ENCODE measurements around the gene IRF2BP1. TPM values are rescaled to one million over a fixed set of nuclear protein-coding genes. Genes with fewer than 3 reads are reported as not detected.
A peak's percentile ranks its signal among the peaks of the same experiment; 100 is the strongest.

The IRF2BP1 gene
- total RNA-seq = 45.1 and 52.6 TPM in 2 replicates
- polyA plus RNA-seq (2012) = 16.9 TPM

- peak; percentile 95 for DNase-seq (ENCODE audit: low read depth)
These were observed at the start of gene IRF2BP1 for GRCh38 chr19:45885556-45886426. IRF2BP1 (minus strand) TSS chr19:45886141; CDS start chr19:45885774, 367 bp downstream.

GRCh38 chr19:45935267-45935666 is 49.3 kb upstream of the IRF2BP1 start:
- DNase-seq (ENCODE audit: low read depth) = no peak

- DNase-seq (ENCODE audit: low read depth) = no peak
These were observed 48.8 kb upstream of the IRF2BP1 start for GRCh38 chr19:45934551-45935230.

- DNase-seq (ENCODE audit: low read depth) = no peak
These were observed 47.8 kb upstream of the IRF2BP1 start for GRCh38 chr19:45933759-45934158.

- DNase-seq (ENCODE audit: low read depth) = no peak
These were observed 45.1 kb upstream of the IRF2BP1 start for GRCh38 chr19:45931055-45931454.

DNA sequence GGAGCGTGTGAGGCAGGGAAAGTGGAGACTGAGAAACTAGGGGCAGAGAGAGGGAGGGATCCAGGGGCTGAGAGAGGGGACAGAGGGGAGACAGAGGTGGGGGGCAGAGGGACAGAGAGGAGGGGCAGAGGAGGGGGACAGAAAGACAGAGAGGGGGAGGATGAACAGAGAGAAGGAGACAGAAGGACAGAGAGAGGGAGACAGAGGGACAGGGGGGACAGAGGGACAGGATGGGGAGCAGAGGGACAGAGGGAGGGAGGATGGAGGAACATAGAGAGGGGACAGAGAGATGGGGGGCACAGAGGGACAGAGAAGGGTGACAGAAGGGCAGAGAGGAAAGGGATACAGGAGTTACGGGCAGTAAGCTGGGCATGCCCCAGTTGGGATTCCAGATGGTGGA is 43.3 kb upstream of the IRF2BP1 start:
- no peak for DNase-seq (ENCODE audit: low read depth)

DNA sequence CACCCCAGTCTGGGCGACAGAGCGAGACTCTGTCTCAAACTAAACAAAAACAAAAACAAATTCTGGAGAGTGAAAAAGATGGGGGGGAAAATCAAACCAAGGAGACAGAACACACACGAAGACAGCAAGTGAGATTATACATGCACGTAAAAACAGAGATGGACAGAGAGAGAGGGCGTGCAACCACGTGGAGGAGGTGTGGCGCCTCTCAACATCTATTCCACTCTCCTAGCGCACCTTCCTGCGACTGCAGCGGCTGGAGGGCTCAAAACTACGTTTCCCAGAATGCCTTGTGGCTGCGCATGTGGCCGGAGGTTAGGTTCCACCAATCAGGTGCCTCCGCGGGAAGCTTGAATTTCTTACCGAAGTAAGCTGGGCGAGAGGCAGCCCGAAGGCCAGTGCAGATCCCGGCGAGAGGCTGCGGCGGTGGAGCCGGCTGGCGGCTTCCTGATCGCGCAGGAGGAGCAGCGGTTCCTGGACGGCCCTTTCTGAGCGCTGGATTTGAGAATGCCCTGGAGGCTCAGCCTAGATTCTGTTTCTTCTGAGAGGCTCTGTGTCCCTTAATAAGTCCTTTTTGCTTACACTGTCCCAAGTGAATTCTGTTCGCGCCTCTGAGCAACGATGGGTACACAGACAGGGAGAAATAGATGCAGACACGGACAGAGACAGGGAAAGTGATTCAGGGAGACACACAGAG is 41.8 kb upstream of the IRF2BP1 start:
- DNase-seq (ENCODE audit: low read depth) = peak; percentile 76

- no peak for DNase-seq (ENCODE audit: low read depth)
These were observed 39.0 kb upstream of the IRF2BP1 start for GRCh38 chr19:45924891-45925447.

DNA sequence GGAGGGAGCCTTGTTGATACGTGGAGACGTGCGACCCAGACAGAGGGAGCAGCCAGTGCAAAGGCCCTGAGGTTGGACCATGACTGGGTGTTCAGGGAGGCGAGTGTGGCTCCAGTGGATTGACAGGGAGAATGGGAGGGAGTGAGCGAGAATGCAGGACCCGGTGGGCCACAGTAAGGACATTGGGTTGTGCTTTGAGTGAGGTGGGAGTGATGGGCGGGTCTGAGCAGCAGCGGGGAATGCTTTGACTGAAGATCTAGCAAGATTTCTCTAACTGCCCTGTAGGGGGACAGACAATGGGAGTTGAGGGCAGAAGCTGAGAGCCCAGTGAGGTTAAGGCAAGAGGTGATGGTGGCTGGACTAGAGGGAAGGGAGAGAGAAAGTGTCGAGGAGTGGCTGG is 36.3 kb upstream of the IRF2BP1 start:
- DNase-seq (ENCODE audit: low read depth) = no peak

DNA sequence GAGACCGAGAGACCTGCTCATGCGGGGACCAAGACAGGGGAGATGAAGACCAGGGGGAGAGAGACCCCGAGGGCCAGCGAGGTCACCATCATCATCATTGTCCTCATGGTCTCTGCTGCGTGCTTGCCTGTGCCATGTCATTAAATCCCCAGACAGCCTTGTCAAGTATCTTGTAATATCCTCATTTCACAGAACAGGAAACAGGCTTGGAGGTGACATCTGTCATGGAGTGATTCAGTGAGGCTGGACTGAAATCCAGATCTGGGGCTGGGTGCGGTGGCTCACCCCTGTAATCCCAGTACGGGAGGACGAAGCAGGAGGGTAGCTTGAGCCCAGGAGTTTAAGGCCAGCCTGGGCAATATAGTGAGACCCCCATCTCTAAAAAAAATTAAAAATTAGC is 34.5 kb upstream of the IRF2BP1 start:
- DNase-seq (ENCODE audit: low read depth) = no peak

GRCh38 chr19:45919678-45920077 is 33.7 kb upstream of the IRF2BP1 start:
- DNase-seq (ENCODE audit: low read depth) = no peak

DNA sequence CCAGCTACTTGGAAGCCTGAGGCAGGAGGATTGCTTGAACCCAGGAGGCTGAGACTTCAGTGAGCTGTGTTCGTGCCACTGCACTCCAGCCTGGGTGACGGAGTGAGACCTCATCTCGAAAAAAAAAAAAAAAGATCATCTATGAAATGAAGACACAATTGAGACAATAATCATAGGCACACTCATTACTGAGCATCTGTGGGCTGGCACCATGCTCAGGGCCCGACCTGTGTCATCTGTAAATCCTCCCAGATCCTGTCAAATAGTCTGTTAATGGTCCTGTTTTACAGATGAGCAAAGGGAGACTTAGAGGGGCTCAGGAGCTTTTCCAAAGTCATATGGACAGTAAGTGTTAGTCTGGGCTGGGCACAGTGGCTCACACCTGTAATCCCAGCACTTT is 32.8 kb upstream of the IRF2BP1 start:
- DNase-seq (ENCODE audit: low read depth) = no peak

GRCh38 chr19:45917421-45918091 is 31.6 kb upstream of the IRF2BP1 start:
- DNase-seq (ENCODE audit: low read depth) = no peak

DNA sequence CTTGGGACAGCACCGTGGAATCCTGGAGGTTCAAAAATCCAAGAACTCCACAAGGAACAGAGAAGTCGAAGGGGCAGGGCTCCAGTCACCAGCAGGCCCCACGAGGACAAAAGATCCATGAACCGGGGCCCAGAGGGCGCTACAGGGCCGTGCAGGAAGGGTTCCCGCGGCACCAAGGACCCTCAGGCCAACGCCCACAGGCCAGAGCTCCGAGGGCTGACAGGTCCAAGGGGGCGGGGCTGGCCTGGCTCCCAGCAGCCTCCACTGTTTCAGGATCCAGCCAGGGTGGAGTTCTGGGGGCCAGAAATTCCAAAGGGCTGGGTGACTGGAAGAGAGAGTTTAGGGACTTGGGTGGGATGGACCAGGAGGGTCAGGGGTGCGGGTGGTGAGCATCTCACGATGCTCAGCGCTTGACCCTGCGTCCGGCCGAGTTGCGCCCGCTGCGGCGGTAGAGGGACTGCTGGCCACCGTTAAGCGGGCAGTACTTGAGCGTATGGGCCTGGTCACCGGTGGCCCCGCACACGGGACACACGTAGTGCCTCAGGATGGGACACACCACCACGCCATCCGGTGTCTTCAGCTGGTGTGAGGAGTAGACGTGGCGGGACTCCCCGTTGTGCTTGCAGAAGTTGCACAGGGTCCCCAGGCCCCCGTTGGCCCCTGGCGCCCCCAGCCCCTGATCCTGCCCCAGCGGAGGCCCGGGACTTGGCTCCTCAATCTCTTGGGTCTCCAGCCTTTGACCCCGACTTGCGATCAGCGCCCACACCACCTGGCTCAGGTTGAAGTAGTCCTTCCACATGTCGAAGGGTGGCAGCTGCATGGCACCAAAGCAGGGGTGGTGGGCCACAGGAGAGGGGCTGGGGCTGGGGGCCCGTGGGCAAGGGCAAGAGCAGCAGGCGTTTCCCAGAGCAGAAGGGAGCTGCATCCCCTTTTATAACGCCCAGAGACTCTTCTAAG is 28.2 kb upstream of the IRF2BP1 start, which contains the start of gene NANOS2:
TSS of gene NANOS2 (minus strand) at position 905 of the 957 bp plus-strand sequence. CDS start at position 820, 85 bp downstream.
- no peak for DNase-seq (ENCODE audit: low read depth)

- no peak for DNase-seq (ENCODE audit: low read depth)
These were observed 25.4 kb upstream of the IRF2BP1 start for GRCh38 chr19:45911291-45911690.

GRCh38 chr19:45908956-45909355 is 23.0 kb upstream of the IRF2BP1 start:
- peak; percentile 30 for DNase-seq (ENCODE audit: low read depth)

DNA sequence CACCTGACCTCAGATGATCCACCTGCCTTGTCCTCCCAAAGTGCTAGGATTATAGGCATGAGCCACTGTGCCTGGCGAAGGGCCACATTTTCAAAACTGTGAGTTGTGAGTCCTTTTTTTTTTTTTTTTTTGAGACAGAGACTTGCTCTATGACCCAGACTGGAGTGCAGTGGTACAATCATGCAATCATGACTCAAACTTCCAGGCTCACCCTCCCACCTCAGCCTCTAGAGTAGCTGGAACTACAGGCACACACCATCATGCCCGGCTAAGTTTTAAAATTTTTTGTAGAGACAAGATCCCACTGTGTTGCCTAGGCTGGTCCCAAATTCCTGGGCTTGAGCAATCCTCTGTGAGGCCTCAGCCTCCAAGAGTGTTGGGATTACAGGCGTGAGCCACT is 20.3 kb upstream of the IRF2BP1 start:
- no peak for DNase-seq (ENCODE audit: low read depth)

DNA sequence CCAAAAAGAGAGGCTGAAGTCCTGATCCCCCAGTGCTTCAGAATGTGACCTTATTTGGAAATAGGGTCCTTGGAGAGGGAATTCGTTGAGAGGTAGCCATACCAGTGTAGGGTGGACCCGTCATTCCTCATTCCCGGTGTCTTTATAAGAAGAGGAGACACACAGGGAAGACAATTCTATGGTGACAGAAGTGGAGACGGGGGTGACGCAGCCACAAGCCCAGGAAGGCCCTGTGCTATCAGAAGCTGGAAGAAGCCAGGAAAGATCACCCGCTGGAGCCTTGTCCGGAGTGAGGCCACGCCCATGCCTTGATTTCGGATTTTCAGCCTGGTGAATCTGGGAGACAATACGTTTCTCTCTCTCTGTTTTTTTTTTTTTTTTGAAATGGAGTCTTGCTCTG is 19.1 kb upstream of the IRF2BP1 start:
- no peak for DNase-seq (ENCODE audit: low read depth)
